NT2/D1 (cell line): ENCODE data around the gene ATP8B4.
A peak's percentile ranks its signal among the peaks of the same experiment; 100 is the strongest.

Experiments
- DNase-seq: peaks from one replicate; pipeline ENCODE4 v3.0.0-alpha.2; 2011; ENCODE audit warnings: low read depth, low spot score
- H3K27me3 ChIP-seq: 2 replicates; pipeline ENCODE4 v1.6.0; 2011; ENCODE audit warnings: mild to moderate bottlenecking; ENCODE audit not compliant: insufficient read length, insufficient read depth
- H3K36me3 ChIP-seq: 2 replicates; pipeline ENCODE4 v1.6.1; 2011; ENCODE audit warnings: mild to moderate bottlenecking, low read length, mixed read lengths; ENCODE audit not compliant: insufficient read depth, insufficient read length
- H3K4me1 ChIP-seq: 2 replicates; pipeline ENCODE4 v1.5.1; 2011; ENCODE audit not compliant: insufficient read depth, insufficient read length
- H3K4me3 ChIP-seq: 2 replicates; pipeline ENCODE4 v1.5.1; 2011; ENCODE audit warnings: low read depth; ENCODE audit not compliant: insufficient read length
- H3K9ac ChIP-seq: 2 replicates; pipeline ENCODE4 v1.6.0; 2011; ENCODE audit warnings: low read depth; ENCODE audit not compliant: insufficient read length
- H3K9me3 ChIP-seq: 2 replicates; pipeline ENCODE4 v1.5.1; 2011; ENCODE audit warnings: mild to moderate bottlenecking, low read length; ENCODE audit not compliant: insufficient read depth
- SUZ12 ChIP-seq: IDR thresholded peaks from 2 replicates; pipeline ENCODE4 v1.6.1; 2011; ENCODE audit not compliant: insufficient read length, insufficient read depth; ENCODE audit errors: extremely low read depth
- YY1 ChIP-seq: IDR thresholded peaks from 2 replicates; pipeline ENCODE4 v1.6.1; 2011; ENCODE audit not compliant: insufficient read length, insufficient read depth
- ZNF274 ChIP-seq: IDR thresholded peaks from 2 replicates; pipeline ENCODE4 v1.6.1; 2011; ENCODE audit warnings: mild to moderate bottlenecking, low read depth, low read length

The ATP8B4 gene

DNA sequence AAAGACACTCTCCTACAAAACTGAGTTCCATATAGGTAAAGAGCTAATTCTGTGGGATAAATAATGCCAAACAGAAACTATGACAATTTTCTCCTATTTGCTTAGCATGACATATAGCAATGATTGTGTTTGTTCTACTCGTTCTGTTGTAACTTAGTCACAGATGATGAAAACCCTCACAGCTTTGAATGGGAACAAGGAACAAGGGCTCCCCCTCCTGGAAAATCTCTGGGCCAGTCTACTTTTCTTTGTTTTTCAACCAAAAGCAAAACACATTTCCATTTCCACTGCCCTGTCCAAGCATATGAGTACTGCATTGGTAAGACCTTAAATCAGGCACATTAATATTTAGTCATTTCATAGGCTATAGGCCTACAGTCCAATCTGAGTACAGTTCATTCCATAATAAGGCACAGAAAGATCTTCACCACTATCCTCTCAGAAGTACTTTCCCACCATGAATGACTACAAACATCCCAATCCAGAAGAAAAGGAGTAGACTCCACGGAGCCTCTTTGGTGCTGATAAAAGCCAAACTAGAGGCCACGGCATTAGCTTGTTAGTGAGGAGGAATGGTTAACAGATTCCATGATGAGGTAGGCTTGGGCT lies 67.1 kb downstream of the ATP8B4 start:
- Histone ChIP-seq H3K4me3 (no peak overlapping the region), H3K36me3 (no peaks in the 10 kb centered on the region), H3K9ac (no peak overlapping the region), H3K9me3 (0 out of 2 replicates have a peak, but pooled peaks cover 4% of the 10 kb centered on the region), H3K27me3 (no peaks in the 10 kb centered on the region), H3K4me1 (no peaks in the 10 kb centered on the region)
- TF ChIP-seq ZNF274 (no peak), SUZ12 (no peak), YY1 (no peak)
- DNase-seq, result peak; percentile 23

GRCh38 chr15:50050986-50051743 lies 67.9 kb downstream of the ATP8B4 start:
- Histone ChIP-seq H3K4me1 (no peaks in the 10 kb centered on the region), H3K27me3 (no peaks in the 10 kb centered on the region), H3K9ac (no peak overlapping the region), H3K9me3 (0 out of 2 replicates have a peak, but pooled peaks cover 4% of the 10 kb centered on the region), H3K36me3 (no peaks in the 10 kb centered on the region), H3K4me3 (no peak overlapping the region)
- TF ChIP-seq ZNF274 (no peak), SUZ12 (no peak), YY1 (no peak)
- no peak for DNase-seq

DNA sequence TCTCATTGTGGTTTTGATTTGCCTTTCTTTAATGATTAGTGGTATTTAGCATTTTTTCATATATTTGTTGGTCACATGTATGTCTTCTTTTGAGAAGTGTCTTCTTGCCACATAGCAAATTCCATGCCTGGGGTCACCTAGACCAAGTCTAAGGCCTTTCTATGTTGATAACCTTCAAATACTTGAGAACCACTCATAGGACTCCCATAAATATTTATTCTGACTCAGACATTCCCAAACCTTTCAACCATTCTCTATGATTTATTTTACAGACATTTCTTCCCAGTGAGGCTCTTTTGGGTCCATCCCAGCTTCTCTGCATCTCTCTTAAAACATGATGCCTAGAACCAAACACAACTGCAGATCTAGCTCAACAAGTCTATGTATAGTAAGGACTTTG lies 69.2 kb downstream of the ATP8B4 start:
- no peak for DNase-seq

GRCh38 chr15:50046867-50047266 lies 72.2 kb downstream of the ATP8B4 start:
- Histone ChIP-seq H3K27me3 (no peaks in the 10 kb centered on the region), H3K36me3 (no peaks in the 10 kb centered on the region), H3K4me1 (no peaks in the 10 kb centered on the region), H3K9ac (no peak overlapping the region), H3K9me3 (peaks cover 5% of the 10 kb centered on the region; the same call in 1 of the 2 replicates), H3K4me3 (no peak overlapping the region)
- DNase-seq, result no peak
- TF ChIP-seq SUZ12, result no peak
- TF ChIP-seq ZNF274, result no peak
- no peak for TF ChIP-seq YY1

More for the DNA sequence above, 69.2 kb downstream of the ATP8B4 start:
- no peak overlapping the region for H3K9ac ChIP-seq
- H3K27me3 ChIP-seq, result no peaks in the 10 kb centered on the region
- no peak overlapping the region for H3K4me3 ChIP-seq
- no peaks in the 10 kb centered on the region for H3K4me1 ChIP-seq
- TF ChIP-seq ZNF274 (no peak), YY1 (no peak), SUZ12 (no peak)
- H3K36me3 ChIP-seq, result no peaks in the 10 kb centered on the region
- H3K9me3 ChIP-seq, result 0 out of 2 replicates have a peak, but pooled peaks cover 4% of the 10 kb centered on the region

- TF ChIP-seq YY1 (no peak), SUZ12 (no peak), ZNF274 (no peak)
- H3K9me3 ChIP-seq, result peaks cover 5% of the 10 kb centered on the region; the same call in 1 of the 2 replicates
- H3K27me3 ChIP-seq, result no peaks in the 10 kb centered on the region
- no peak overlapping the region for H3K9ac ChIP-seq
- no peaks in the 10 kb centered on the region for H3K4me1 ChIP-seq
- H3K36me3 ChIP-seq, result no peaks in the 10 kb centered on the region
- DNase-seq, result no peak
- no peak overlapping the region for H3K4me3 ChIP-seq
These were observed 72.9 kb downstream of the ATP8B4 start for GRCh38 chr15:50046159-50046558.

DNA sequence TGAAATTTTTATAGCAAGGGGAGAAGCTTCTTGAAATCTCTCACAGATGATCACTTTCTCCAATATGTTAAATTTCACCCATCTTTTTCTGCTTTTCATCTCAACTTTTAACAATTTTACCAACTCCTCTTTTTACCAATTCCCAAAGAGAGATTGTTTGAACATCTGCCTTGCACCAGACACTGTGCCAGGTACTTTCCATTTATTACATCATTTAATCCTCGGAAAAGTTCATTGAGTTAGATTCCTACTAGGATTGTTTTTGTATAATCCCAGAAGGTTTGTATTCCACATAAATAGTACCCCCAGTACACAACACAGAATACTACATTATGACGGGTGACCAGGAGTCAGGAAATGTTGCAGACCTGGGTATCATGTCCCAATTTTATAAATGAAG lies 74.1 kb downstream of the ATP8B4 start:
- Histone ChIP-seq H3K9me3 (peaks cover 5% of the 10 kb centered on the region; the same call in 1 of the 2 replicates), H3K27me3 (no peaks in the 10 kb centered on the region), H3K4me1 (no peaks in the 10 kb centered on the region), H3K4me3 (no peak overlapping the region), H3K36me3 (no peaks in the 10 kb centered on the region), H3K9ac (no peak overlapping the region)
- no peak for TF ChIP-seq YY1
- TF ChIP-seq SUZ12, result no peak
- TF ChIP-seq ZNF274, result no peak
- no peak for DNase-seq

- no peak for DNase-seq
- TF ChIP-seq ZNF274 (no peak), SUZ12 (no peak), YY1 (no peak)
- Histone ChIP-seq H3K4me1 (no peaks in the 10 kb centered on the region), H3K27me3 (no peaks in the 10 kb centered on the region), H3K36me3 (no peaks in the 10 kb centered on the region), H3K9me3 (peaks cover 5% of the 10 kb centered on the region; the same call in 1 of the 2 replicates), H3K9ac (no peak overlapping the region), H3K4me3 (no peak overlapping the region)
These were observed 74.6 kb downstream of the ATP8B4 start for GRCh38 chr15:50044406-50044805.
